ENCODE data around the gene DYNLT2.

Gene DYNLT2

GRCh38 chr6:169751242-169752073 lies at the start of gene DYNLT2, which contains the start of gene ERMARD:
Gene DYNLT2, minus strand, starts transcription at chr6:169751572. Its CDS starts 114 bp downstream, at chr6:169751458.
Gene ERMARD, plus strand, starts transcription at chr6:169751622. Its CDS starts 36 bp downstream, at chr6:169751658.
- Histone ChIP-seq H3K36me3 (ENCODE audit: insufficient read depth, insufficient read length, low read length) (peaks cover 9% of the 10 kb centered on the region), H3K9ac (ENCODE audit: insufficient read length, low read depth) (peak within 1 kb of the TSS; percentile 97), H3K27me3 (ENCODE audit: insufficient read depth, insufficient read length) (no peaks in the 10 kb centered on the region), H3K4me3 (ENCODE audit: insufficient read length, low read depth) (peak within 1 kb of the TSS; percentile 71), H3K9me3 (ENCODE audit: insufficient read depth, low read length) (0 out of 2 replicates have a peak, but pooled peaks cover 5% of the 10 kb centered on the region), H3K4me1 (ENCODE audit: insufficient read depth, insufficient read length) (no peaks in the 10 kb centered on the region)
- TF ChIP-seq YY1 (IDR thresholded peaks at IDR 0.05; ENCODE audit: insufficient read depth, insufficient read length) (peak; percentile 22), SUZ12 (IDR thresholded peaks at IDR 0.05; ENCODE audit: extremely low read depth, insufficient read depth, insufficient read length) (no peak), ZNF274 (IDR thresholded peaks at IDR 0.05; ENCODE audit: low read depth, low read length) (no peak)
- peak; percentile 89 for DNase-seq (ENCODE audit: low read depth, low spot score)

- TF ChIP-seq ZNF274 (IDR thresholded peaks at IDR 0.05; ENCODE audit: low read depth, low read length), result no peak
- TF ChIP-seq SUZ12 (IDR thresholded peaks at IDR 0.05; ENCODE audit: extremely low read depth, insufficient read depth, insufficient read length), result no peak
- no peak for TF ChIP-seq YY1 (IDR thresholded peaks at IDR 0.05; ENCODE audit: insufficient read depth, insufficient read length)
- Histone ChIP-seq H3K9me3 (ENCODE audit: insufficient read depth, low read length) (peaks cover 23% of the 10 kb centered on the region), H3K4me1 (ENCODE audit: insufficient read depth, insufficient read length) (peaks cover 3% of the 10 kb centered on the region), H3K27me3 (ENCODE audit: insufficient read depth, insufficient read length) (no peaks in the 10 kb centered on the region), H3K4me3 (ENCODE audit: insufficient read length, low read depth) (no peak overlapping the region), H3K9ac (ENCODE audit: insufficient read length, low read depth) (no peak overlapping the region), H3K36me3 (ENCODE audit: insufficient read depth, insufficient read length, low read length) (no peaks in the 10 kb centered on the region)
- no peak for DNase-seq (ENCODE audit: low read depth, low spot score)
These were observed 49.5 kb upstream of the DYNLT2 start for GRCh38 chr6:169800668-169801395.

GRCh38 chr6:169800116-169800667 lies 48.8 kb upstream of the DYNLT2 start:
- Histone ChIP-seq H3K9ac (ENCODE audit: insufficient read length, low read depth) (no peak overlapping the region), H3K9me3 (ENCODE audit: insufficient read depth, low read length) (peaks cover 23% of the 10 kb centered on the region), H3K4me3 (ENCODE audit: insufficient read length, low read depth) (no peak overlapping the region), H3K27me3 (ENCODE audit: insufficient read depth, insufficient read length) (no peaks in the 10 kb centered on the region), H3K4me1 (ENCODE audit: insufficient read depth, insufficient read length) (peaks cover 3% of the 10 kb centered on the region), H3K36me3 (ENCODE audit: insufficient read depth, insufficient read length, low read length) (no peaks in the 10 kb centered on the region)
- no peak for DNase-seq (ENCODE audit: low read depth, low spot score)
- TF ChIP-seq ZNF274 (IDR thresholded peaks at IDR 0.05; ENCODE audit: low read depth, low read length), result no peak
- TF ChIP-seq SUZ12 (IDR thresholded peaks at IDR 0.05; ENCODE audit: extremely low read depth, insufficient read depth, insufficient read length), result no peak
- no peak for TF ChIP-seq YY1 (IDR thresholded peaks at IDR 0.05; ENCODE audit: insufficient read depth, insufficient read length)

- H3K9me3 ChIP-seq (ENCODE audit: insufficient read depth, low read length), result peaks cover 23% of the 10 kb centered on the region
- H3K4me1 ChIP-seq (ENCODE audit: insufficient read depth, insufficient read length), result peaks cover 3% of the 10 kb centered on the region
- no peaks in the 10 kb centered on the region for H3K36me3 ChIP-seq (ENCODE audit: insufficient read depth, insufficient read length, low read length)
- H3K27me3 ChIP-seq (ENCODE audit: insufficient read depth, insufficient read length), result no peaks in the 10 kb centered on the region
- H3K9ac ChIP-seq (ENCODE audit: insufficient read length, low read depth), result no peak overlapping the region
- DNase-seq (ENCODE audit: low read depth, low spot score), result no peak
- TF ChIP-seq YY1 (IDR thresholded peaks at IDR 0.05; ENCODE audit: insufficient read depth, insufficient read length) (no peak), SUZ12 (IDR thresholded peaks at IDR 0.05; ENCODE audit: extremely low read depth, insufficient read depth, insufficient read length) (no peak), ZNF274 (IDR thresholded peaks at IDR 0.05; ENCODE audit: low read depth, low read length) (no peak)
- H3K4me3 ChIP-seq (ENCODE audit: insufficient read length, low read depth), result no peak overlapping the region
These were observed 48.1 kb upstream of the DYNLT2 start for GRCh38 chr6:169799474-169799926.

GRCh38 chr6:169798764-169799473 lies 47.5 kb upstream of the DYNLT2 start:
- TF ChIP-seq YY1 (IDR thresholded peaks at IDR 0.05; ENCODE audit: insufficient read depth, insufficient read length), result no peak
- TF ChIP-seq SUZ12 (IDR thresholded peaks at IDR 0.05; ENCODE audit: extremely low read depth, insufficient read depth, insufficient read length), result no peak
- no peak for TF ChIP-seq ZNF274 (IDR thresholded peaks at IDR 0.05; ENCODE audit: low read depth, low read length)
- peaks cover 3% of the 10 kb centered on the region for H3K4me1 ChIP-seq (ENCODE audit: insufficient read depth, insufficient read length)
- H3K36me3 ChIP-seq (ENCODE audit: insufficient read depth, insufficient read length, low read length), result no peaks in the 10 kb centered on the region
- peaks cover 23% of the 10 kb centered on the region for H3K9me3 ChIP-seq (ENCODE audit: insufficient read depth, low read length)
- DNase-seq (ENCODE audit: low read depth, low spot score), result no peak
- H3K4me3 ChIP-seq (ENCODE audit: insufficient read length, low read depth), result no peak overlapping the region
- H3K9ac ChIP-seq (ENCODE audit: insufficient read length, low read depth), result no peak overlapping the region
- no peaks in the 10 kb centered on the region for H3K27me3 ChIP-seq (ENCODE audit: insufficient read depth, insufficient read length)

- H3K9me3 ChIP-seq (ENCODE audit: insufficient read depth, low read length), result peaks cover 6% of the 10 kb centered on the region; the same call in 1 of the 2 replicates
- no peak for DNase-seq (ENCODE audit: low read depth, low spot score)
- H3K4me3 ChIP-seq (ENCODE audit: insufficient read length, low read depth), result no peak overlapping the region
- peaks cover 13% of the 10 kb centered on the region for H3K27me3 ChIP-seq (ENCODE audit: insufficient read depth, insufficient read length)
- TF ChIP-seq ZNF274 (IDR thresholded peaks at IDR 0.05; ENCODE audit: low read depth, low read length) (no peak), SUZ12 (IDR thresholded peaks at IDR 0.05; ENCODE audit: extremely low read depth, insufficient read depth, insufficient read length) (no peak), YY1 (IDR thresholded peaks at IDR 0.05; ENCODE audit: insufficient read depth, insufficient read length) (no peak)
- H3K4me1 ChIP-seq (ENCODE audit: insufficient read depth, insufficient read length), result no peaks in the 10 kb centered on the region
- no peak overlapping the region for H3K9ac ChIP-seq (ENCODE audit: insufficient read length, low read depth)
- no peaks in the 10 kb centered on the region for H3K36me3 ChIP-seq (ENCODE audit: insufficient read depth, insufficient read length, low read length)
These were observed 43.8 kb upstream of the DYNLT2 start for GRCh38 chr6:169795196-169795595.

Measured in NT2/D1 (cell line).